ENCODE data around the gene HIPK1. TPM values are rescaled to one million over a fixed set of nuclear protein-coding genes. Genes with fewer than 3 reads are reported as not detected.

Gene HIPK1
- total RNA-seq, 4 donors from 2014 or later: 42.3 to 63.4 (median 53.0) TPM

- H3K4me1 ChIP-seq: no peaks in the 10 kb centered on the region
- DNase-seq (ENCODE audit: low spot score in 2 of 2): no peak
- no peak overlapping the region for H3K27ac ChIP-seq
- no peak for TF ChIP-seq CTCF (IDR thresholded peaks at IDR 0.05)
- no peak for TF ChIP-seq POLR2A (IDR thresholded peaks at IDR 0.05)
- TF ChIP-seq EP300 (IDR thresholded peaks at IDR 0.05): no peak
- no peak overlapping the region for H3K4me3 ChIP-seq
- H3K9me3 ChIP-seq: no peaks in the 10 kb centered on the region
- no peaks in the 10 kb centered on the region for H3K27me3 ChIP-seq
- no peaks in the 10 kb centered on the region for H3K36me3 ChIP-seq
- WGBS, 2 donors: 68 to 82% methylated on average over 6 of the region's 6 CpGs
Measured at GRCh38 chr1:114026797-114027196, 97.7 kb downstream of the HIPK1 start.

Other genes with a start within 250 kb of the HIPK1 start
- 10 to 100 TPM; 11.3 to 23.3 (median 17.9) TPM for gene PHTF1, start 169.8 kb upstream of the HIPK1 start, total RNA-seq
- gene RSBN1, start 116.8 kb upstream of the HIPK1 start, total RNA-seq: 10 to 100 TPM; 18.9 to 33.9 (median 28.7) TPM
- 1 to 10 TPM; 2.3 to 4.9 (median 3.5) TPM for gene PTPN22, start 57.6 kb upstream of the HIPK1 start, total RNA-seq
- gene BCL2L15, start 41.7 kb upstream of the HIPK1 start, total RNA-seq: under 1 TPM; 0.22 to 0.63 (median 0.35) TPM
- 10 to 100 TPM; 22.1 to 39.9 (median 34.5) TPM for gene AP4B1, start 24.5 kb upstream of the HIPK1 start, total RNA-seq
- gene DCLRE1B, start 24.0 kb upstream of the HIPK1 start, total RNA-seq: 1 to 10 TPM; 3.5 to 7.2 (median 4.3) TPM
- gene OLFML3, start 50.1 kb downstream of the HIPK1 start, total RNA-seq: 100 to 1,000 TPM in 1 of 4 donors, 10 to 100 TPM in 3; 19.2 to 168 (median 50.0) TPM
- gene SYT6, start 224.5 kb downstream of the HIPK1 start, total RNA-seq: under 1 TPM in 2 of 4 donors, not detected in 2; 0.30 to 0.44 TPM